Right lobe of liver (tissue), 4 donors: ENCODE measurements around the gene UPK3BL1.
"Not testable (repeated sequence)": the region's sequence is repeated elsewhere in the genome, so short reads cannot be mapped to it uniquely, and the experiment has no call there.

Source experiments
- POLR2A ChIP-seq: fragments of 450-650 bp; IDR thresholded peaks from one replicate; pipeline ENCODE4 v1.6.1; 2017; ENCODE audit warnings: antibody characterized with exemption, mild to moderate bottlenecking
- TF ChIP-seq, protein P1 (sequence below), 4 donors: fragments of 200-600 bp in 3 of 4; fragments of 450-650 bp in 1 of 4; IDR thresholded peaks; one replicate each; pipeline versions ENCODE4 v1.5.1 to v1.8.0; 2016 to 2022; ENCODE audit warnings: antibody characterized with exemption in 4 of 4, mild to moderate bottlenecking in 2 of 4
- donor health status: DM: no; HTN: no; CAD: no.
- donor health status: DM: no; HTN: no; CAD: no.
- donor health status: DM: no; HTN: yes; CAD: no.

DNA sequence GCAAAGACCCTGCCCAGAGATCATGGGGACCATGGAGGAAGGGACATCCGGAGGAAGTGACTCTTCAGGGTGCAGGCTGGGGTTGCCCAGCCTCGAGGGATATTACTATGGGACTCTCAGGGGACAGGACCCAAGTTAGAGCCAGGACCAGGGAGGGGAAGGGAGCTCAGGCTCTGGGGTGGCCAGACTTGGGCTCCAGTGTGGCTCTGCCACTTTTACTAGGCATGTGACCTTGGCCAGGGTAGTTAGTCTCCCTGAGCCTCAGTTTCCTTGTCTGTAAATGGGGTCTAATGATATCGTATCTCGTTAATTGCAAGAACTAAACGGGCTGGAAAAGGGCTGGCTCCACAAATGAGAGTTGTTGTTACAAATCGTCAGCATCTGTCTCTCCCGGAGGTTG, 32.1 kb downstream of the UPK3BL1 start:
- TF ChIP-seq, protein P1, sequence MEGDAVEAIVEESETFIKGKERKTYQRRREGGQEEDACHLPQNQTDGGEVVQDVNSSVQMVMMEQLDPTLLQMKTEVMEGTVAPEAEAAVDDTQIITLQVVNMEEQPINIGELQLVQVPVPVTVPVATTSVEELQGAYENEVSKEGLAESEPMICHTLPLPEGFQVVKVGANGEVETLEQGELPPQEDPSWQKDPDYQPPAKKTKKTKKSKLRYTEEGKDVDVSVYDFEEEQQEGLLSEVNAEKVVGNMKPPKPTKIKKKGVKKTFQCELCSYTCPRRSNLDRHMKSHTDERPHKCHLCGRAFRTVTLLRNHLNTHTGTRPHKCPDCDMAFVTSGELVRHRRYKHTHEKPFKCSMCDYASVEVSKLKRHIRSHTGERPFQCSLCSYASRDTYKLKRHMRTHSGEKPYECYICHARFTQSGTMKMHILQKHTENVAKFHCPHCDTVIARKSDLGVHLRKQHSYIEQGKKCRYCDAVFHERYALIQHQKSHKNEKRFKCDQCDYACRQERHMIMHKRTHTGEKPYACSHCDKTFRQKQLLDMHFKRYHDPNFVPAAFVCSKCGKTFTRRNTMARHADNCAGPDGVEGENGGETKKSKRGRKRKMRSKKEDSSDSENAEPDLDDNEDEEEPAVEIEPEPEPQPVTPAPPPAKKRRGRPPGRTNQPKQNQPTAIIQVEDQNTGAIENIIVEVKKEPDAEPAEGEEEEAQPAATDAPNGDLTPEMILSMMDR (IDR thresholded peaks at IDR 0.05): not testable (repeated sequence)
- TF ChIP-seq POLR2A: not testable (repeated sequence)
